IPS-20b (cell line): ENCODE data around the gene NEU4.
"Not testable (repeated sequence)": the region's sequence is repeated elsewhere in the genome, so short reads cannot be mapped to it uniquely, and the experiment has no call there.

Experiments
- H3K27ac ChIP-seq: one replicate; pipeline ENCODE4 v1.5.1; 2013; ENCODE audit warnings: low read length
- H3K27me3 ChIP-seq: 2 replicates; pipeline ENCODE4 v1.6.1; 2013; ENCODE audit warnings: mild to moderate bottlenecking, low read length, inconsistent platforms; ENCODE audit not compliant: insufficient read depth
- H3K36me3 ChIP-seq: 2 replicates; pipeline ENCODE4 v1.6.1; 2013; ENCODE audit warnings: low read depth, mild to moderate bottlenecking, inconsistent platforms, low read length, moderate library complexity; ENCODE audit not compliant: insufficient read depth
- H3K4me1 ChIP-seq: 2 replicates; pipeline ENCODE4 v1.6.1; 2013; ENCODE audit warnings: mild to moderate bottlenecking, control low read depth, inconsistent platforms, low read length, moderate library complexity; ENCODE audit not compliant: insufficient read depth
- H3K4me3 ChIP-seq: 2 replicates; pipeline ENCODE4 v1.5.1; 2013; ENCODE audit warnings: mild to moderate bottlenecking, low read length, inconsistent platforms
- H3K9ac ChIP-seq: 2 replicates; pipeline ENCODE4 v1.6.1; 2013; ENCODE audit warnings: low read depth, mild to moderate bottlenecking, inconsistent platforms, low read length, moderate library complexity
- H3K9me3 ChIP-seq: 2 replicates; pipeline ENCODE4 v1.6.1; 2013; ENCODE audit warnings: mild to moderate bottlenecking, low read depth, low read length, inconsistent platforms; ENCODE audit not compliant: insufficient read depth

NEU4 gene

GRCh38 chr2:241808721-241809382, at the start of gene NEU4:
Gene NEU4, plus strand, starts transcription at chr2:241809193. Its CDS starts 5,292 bp downstream, at chr2:241814485.
- H3K36me3 ChIP-seq, result no peaks in the 10 kb centered on the region
- no peak within 1 kb of the TSS; the same call in 1 of the 2 replicates for H3K9ac ChIP-seq
- H3K9me3 ChIP-seq, result no peaks in the 10 kb centered on the region
- H3K27me3 ChIP-seq, result peaks cover 18% of the 10 kb centered on the region
- peaks cover 13% of the 10 kb centered on the region for H3K4me1 ChIP-seq
- no peak within 1 kb of the TSS for H3K4me3 ChIP-seq
- no peak within 1 kb of the TSS for H3K27ac ChIP-seq

- not testable (repeated sequence) for H3K27ac ChIP-seq, H3K4me3 ChIP-seq, H3K9me3 ChIP-seq, H3K4me1 ChIP-seq, H3K27me3 ChIP-seq, H3K9ac ChIP-seq
- H3K36me3 ChIP-seq, result peaks cover 14% of the 10 kb centered on the region; the same call in 1 of the 2 replicates
These were observed 49.1 kb upstream of the NEU4 start for GRCh38 chr2:241759893-241760292.

- Histone ChIP-seq H3K27me3 (no peaks in the 10 kb centered on the region), H3K4me1 (no peaks in the 10 kb centered on the region), H3K9ac (no peak overlapping the region), H3K36me3 (peaks cover 14% of the 10 kb centered on the region; the same call in 1 of the 2 replicates), H3K27ac (no peak overlapping the region), H3K9me3 (peaks cover 4% of the 10 kb centered on the region; the same call in 1 of the 2 replicates), H3K4me3 (no peak overlapping the region)
These were observed 48.7 kb upstream of the NEU4 start for GRCh38 chr2:241760301-241760771.

GRCh38 chr2:241762321-241762932, 46.6 kb upstream of the NEU4 start:
- H3K4me3 ChIP-seq, result no peak overlapping the region
- 0 out of 2 replicates have a peak, but pooled peaks cover 8% of the 10 kb centered on the region for H3K36me3 ChIP-seq
- peaks cover 4% of the 10 kb centered on the region; the same call in 1 of the 2 replicates for H3K9me3 ChIP-seq
- H3K27ac ChIP-seq, result no peak overlapping the region
- H3K4me1 ChIP-seq, result no peaks in the 10 kb centered on the region
- no peaks in the 10 kb centered on the region for H3K27me3 ChIP-seq
- H3K9ac ChIP-seq, result no peak overlapping the region

GRCh38 chr2:241762933-241763369, 46.0 kb upstream of the NEU4 start:
- Histone ChIP-seq H3K36me3 (0 out of 2 replicates have a peak, but pooled peaks cover 8% of the 10 kb centered on the region), H3K27me3 (no peaks in the 10 kb centered on the region), H3K27ac (no peak overlapping the region), H3K9ac (no peak overlapping the region), H3K4me3 (no peak overlapping the region), H3K4me1 (no peaks in the 10 kb centered on the region), H3K9me3 (peaks cover 4% of the 10 kb centered on the region; the same call in 1 of the 2 replicates)

GRCh38 chr2:241763551-241764274, 45.3 kb upstream of the NEU4 start:
- Histone ChIP-seq H3K36me3 (0 out of 2 replicates have a peak, but pooled peaks cover 8% of the 10 kb centered on the region), H3K4me3 (no peak overlapping the region), H3K27ac (no peak overlapping the region), H3K4me1 (no peaks in the 10 kb centered on the region), H3K9me3 (peaks cover 4% of the 10 kb centered on the region; the same call in 1 of the 2 replicates), H3K9ac (no peak overlapping the region), H3K27me3 (no peaks in the 10 kb centered on the region)

GRCh38 chr2:241764275-241765241, 44.4 kb upstream of the NEU4 start:
- Histone ChIP-seq H3K4me3 (no peak overlapping the region), H3K27me3 (no peaks in the 10 kb centered on the region), H3K9me3 (peaks cover 4% of the 10 kb centered on the region; the same call in 1 of the 2 replicates), H3K9ac (no peak overlapping the region), H3K27ac (no peak overlapping the region), H3K36me3 (0 out of 2 replicates have a peak, but pooled peaks cover 3% of the 10 kb centered on the region), H3K4me1 (no peaks in the 10 kb centered on the region)

GRCh38 chr2:241767464-241768250, 41.3 kb upstream of the NEU4 start:
- Histone ChIP-seq H3K27ac (no peak overlapping the region), H3K9me3 (no peaks in the 10 kb centered on the region), H3K4me1 (no peaks in the 10 kb centered on the region), H3K36me3 (no peaks in the 10 kb centered on the region), H3K9ac (no peak overlapping the region), H3K4me3 (no peak overlapping the region), H3K27me3 (no peaks in the 10 kb centered on the region)

- Histone ChIP-seq H3K36me3 (no peaks in the 10 kb centered on the region), H3K9ac (no peak overlapping the region), H3K9me3 (no peaks in the 10 kb centered on the region), H3K27ac (no peak overlapping the region), H3K4me1 (no peaks in the 10 kb centered on the region), H3K27me3 (no peaks in the 10 kb centered on the region), H3K4me3 (no peak overlapping the region)
These were observed 40.7 kb upstream of the NEU4 start for GRCh38 chr2:241768251-241768711.

- Histone ChIP-seq H3K4me1 (no peaks in the 10 kb centered on the region), H3K36me3 (no peaks in the 10 kb centered on the region), H3K4me3 (no peak overlapping the region), H3K27ac (no peak overlapping the region), H3K9ac (no peak overlapping the region), H3K9me3 (no peaks in the 10 kb centered on the region), H3K27me3 (no peaks in the 10 kb centered on the region)
These were observed 40.1 kb upstream of the NEU4 start for GRCh38 chr2:241768850-241769249.
